Subcutaneous abdominal adipose tissue (tissue), 5 donors: Measurements from ENCODE around the gene CEP57L1.
A peak's percentile ranks its signal among the peaks of the same experiment; 100 is the strongest.

Source experiments
- H3K27ac ChIP-seq: one replicate; pipeline ENCODE4 v1.7.0; 2013; ENCODE audit warnings: low read depth, mild to moderate bottlenecking, inconsistent platforms, low read length, moderate library complexity
- H3K27me3 ChIP-seq, 5 donors: one replicate each; pipeline ENCODE4 v1.7.0; 2013; ENCODE audit warnings: low read length in 5 of 5, inconsistent platforms in 1 of 5; ENCODE audit not compliant: control insufficient read depth in 5 of 5, insufficient read depth in 4 of 5
- H3K36me3 ChIP-seq, 5 donors: one replicate each; pipeline ENCODE4 v1.7.0; 2013; ENCODE audit warnings: low read length in 5 of 5; ENCODE audit not compliant: control insufficient read depth in 5 of 5, insufficient read depth in 5 of 5
- H3K4me1 ChIP-seq, 5 donors: one replicate each; pipeline ENCODE4 v1.7.0; 2013; ENCODE audit warnings: low read length in 5 of 5, mild to moderate bottlenecking in 3 of 5, moderate library complexity in 1 of 5; ENCODE audit not compliant: control insufficient read depth in 5 of 5, insufficient read depth in 5 of 5
- H3K4me3 ChIP-seq, 5 donors: one replicate each; pipeline ENCODE4 v1.7.0; 2013; ENCODE audit warnings: low read length in 5 of 5, low read depth in 1 of 5
- H3K9ac ChIP-seq, 5 donors: one replicate each; pipeline ENCODE4 v1.7.0; 2013; ENCODE audit warnings: low read length in 5 of 5, mild to moderate bottlenecking in 4 of 5, moderate library complexity in 3 of 5
- H3K9me3 ChIP-seq, 5 donors: one replicate each; pipeline ENCODE4 v1.7.0; 2013; ENCODE audit warnings: low read length in 5 of 5; ENCODE audit not compliant: control insufficient read depth in 5 of 5
- donor health status: healthy.
- donor health status: healthy.
- donor health status: healthy.
- donor health status: healthy.
- donor health status: healthy.

The CEP57L1 gene

DNA sequence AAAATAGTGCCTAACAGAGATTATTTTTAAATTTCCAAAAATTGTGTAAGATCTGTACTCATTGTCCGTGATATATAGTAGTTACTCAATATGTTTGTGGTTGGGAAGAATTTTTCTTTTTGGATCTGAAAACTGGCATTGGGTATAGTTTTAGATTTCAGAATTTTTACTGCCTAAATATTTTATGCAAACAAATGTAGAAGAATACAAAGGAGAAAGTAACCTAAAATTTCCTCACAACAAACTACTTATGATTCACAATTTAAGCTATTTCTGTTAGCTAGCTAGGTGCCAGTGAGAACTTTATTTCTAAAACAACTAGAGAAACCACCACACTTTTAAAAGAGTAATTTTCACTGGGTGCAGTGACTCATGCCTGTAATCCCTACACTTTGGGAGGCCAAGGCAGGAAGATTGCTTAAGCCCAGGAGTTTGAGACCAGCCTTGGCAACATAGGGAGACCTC, 39.5 kb upstream of the CEP57L1 start:
- no peaks in the 10 kb centered on the region for H3K36me3 ChIP-seq
- no peaks in the 10 kb centered on the region for H3K9me3 ChIP-seq
- H3K27me3 ChIP-seq: no peaks in the 10 kb centered on the region
- H3K4me3 ChIP-seq: no peak overlapping the region
- peaks cover 0 to 37% (median 27%) of the 10 kb centered on the region in 5 donors for H3K4me1 ChIP-seq
- H3K27ac ChIP-seq: peak overlapping the region; percentile 14
- no peak overlapping the region for H3K9ac ChIP-seq

- no peak overlapping the region for H3K4me3 ChIP-seq
- no peaks in the 10 kb centered on the region for H3K36me3 ChIP-seq
- H3K27ac ChIP-seq: no peak overlapping the region
- peaks cover 0 to 37% (median 29%) of the 10 kb centered on the region in 5 donors for H3K4me1 ChIP-seq
- no peaks in the 10 kb centered on the region for H3K27me3 ChIP-seq
- H3K9me3 ChIP-seq: no peaks in the 10 kb centered on the region
- H3K9ac ChIP-seq: no peak overlapping the region
Measured at GRCh38 chr6:109056661-109057060, 38.6 kb upstream of the CEP57L1 start.

- peaks cover 0 to 34% (median 29%) of the 10 kb centered on the region in 5 donors for H3K4me1 ChIP-seq
- no peaks in the 10 kb centered on the region for H3K27me3 ChIP-seq
- H3K36me3 ChIP-seq: no peaks in the 10 kb centered on the region
- no peaks in the 10 kb centered on the region for H3K9me3 ChIP-seq
- H3K4me3 ChIP-seq: no peak overlapping the region
- peak overlapping the region; percentile 75 for H3K27ac ChIP-seq
- no peak overlapping the region for H3K9ac ChIP-seq
Measured at GRCh38 chr6:109058620-109059019, 36.7 kb upstream of the CEP57L1 start.

DNA sequence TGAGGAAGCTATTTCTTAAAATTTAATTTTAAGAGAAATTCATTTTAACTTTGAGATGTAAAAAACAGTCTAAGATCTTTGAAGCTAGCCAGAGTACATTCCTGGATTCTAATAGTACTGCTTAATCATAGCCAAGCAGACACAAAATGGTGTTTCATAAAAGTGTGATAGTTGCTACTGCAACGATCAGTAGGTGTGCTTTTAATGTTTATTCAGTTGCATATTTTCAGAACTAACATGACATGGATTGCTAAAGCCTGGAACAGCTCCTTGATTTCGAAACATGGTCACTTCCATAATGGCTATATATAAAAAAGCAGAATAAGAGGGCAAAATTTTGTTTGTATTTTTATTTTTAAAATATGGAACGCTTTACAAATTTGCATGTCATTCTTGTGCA, 36.2 kb upstream of the CEP57L1 start:
- H3K4me1 ChIP-seq: peaks cover 0 to 34% (median 29%) of the 10 kb centered on the region in 5 donors
- peak overlapping the region; percentile 75 for H3K27ac ChIP-seq
- no peaks in the 10 kb centered on the region for H3K9me3 ChIP-seq
- H3K9ac ChIP-seq: peak overlapping the region in 2 of 5 donors; percentile 6 to 38
- peak overlapping the region in 2 of 5 donors; percentile 8 to 22 for H3K4me3 ChIP-seq
- H3K36me3 ChIP-seq: no peaks in the 10 kb centered on the region
- no peaks in the 10 kb centered on the region for H3K27me3 ChIP-seq

- H3K36me3 ChIP-seq: no peaks in the 10 kb centered on the region
- H3K9me3 ChIP-seq: no peaks in the 10 kb centered on the region
- no peaks in the 10 kb centered on the region for H3K27me3 ChIP-seq
- H3K4me3 ChIP-seq: peak overlapping the region in 2 of 5 donors; percentile 8 to 22
- H3K4me1 ChIP-seq: peaks cover 0 to 34% (median 29%) of the 10 kb centered on the region in 5 donors
- peak overlapping the region in 3 of 5 donors; percentile 6 to 38 (median 13) for H3K9ac ChIP-seq
- H3K27ac ChIP-seq: peak overlapping the region; percentile 75
Measured at GRCh38 chr6:109059571-109060021, 35.7 kb upstream of the CEP57L1 start.

DNA sequence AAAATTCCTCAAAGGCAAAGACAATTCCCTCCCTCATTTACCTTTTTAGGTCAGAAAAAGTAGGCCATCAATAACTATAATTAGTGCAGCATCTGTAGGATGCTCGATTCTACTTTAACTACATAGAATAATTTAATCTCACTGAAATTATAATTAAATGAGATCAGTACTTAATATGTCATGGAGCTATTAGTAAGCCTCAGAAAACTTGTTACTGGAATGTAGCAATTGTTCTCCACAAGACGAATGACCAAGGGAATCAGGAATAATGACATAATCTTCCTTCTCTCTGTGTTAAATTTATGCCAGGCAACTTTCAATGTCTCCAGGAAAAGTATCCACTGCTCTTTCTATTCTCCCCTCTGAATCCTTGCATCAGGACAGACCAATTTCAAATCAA, 34.7 kb upstream of the CEP57L1 start:
- peaks cover 0 to 34% (median 29%) of the 10 kb centered on the region in 5 donors for H3K4me1 ChIP-seq
- H3K9ac ChIP-seq: peak overlapping the region in 1 of 5 donors; percentile 32
- H3K4me3 ChIP-seq: no peak overlapping the region
- H3K27ac ChIP-seq: peak overlapping the region; percentile 75
- no peaks in the 10 kb centered on the region for H3K27me3 ChIP-seq
- H3K36me3 ChIP-seq: no peaks in the 10 kb centered on the region
- H3K9me3 ChIP-seq: no peaks in the 10 kb centered on the region

DNA sequence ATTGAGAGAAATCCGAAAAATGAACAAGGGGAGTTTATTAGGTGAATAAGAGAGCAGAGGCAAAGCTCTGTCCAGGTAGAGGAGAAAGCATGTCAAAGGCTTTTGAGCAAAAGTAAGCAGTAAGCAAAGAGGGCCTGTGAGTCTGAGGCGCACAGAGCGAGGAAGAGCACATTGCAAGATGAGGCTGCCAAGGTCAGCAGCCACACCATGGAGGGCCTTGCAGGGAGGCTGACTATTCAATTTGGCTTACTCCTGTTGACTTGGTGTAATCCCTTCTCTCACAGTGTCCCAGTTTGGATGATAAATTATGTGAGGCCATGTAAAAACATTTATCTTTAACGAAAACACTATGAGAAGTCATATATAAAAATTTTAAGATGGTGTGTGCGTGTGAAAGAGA, 33.1 kb upstream of the CEP57L1 start:
- peaks cover 0 to 27% (median 23%) of the 10 kb centered on the region in 5 donors for H3K4me1 ChIP-seq
- H3K9ac ChIP-seq: no peak overlapping the region
- no peaks in the 10 kb centered on the region for H3K36me3 ChIP-seq
- H3K9me3 ChIP-seq: no peaks in the 10 kb centered on the region
- no peak overlapping the region for H3K27ac ChIP-seq
- H3K27me3 ChIP-seq: no peaks in the 10 kb centered on the region
- H3K4me3 ChIP-seq: no peak overlapping the region

DNA sequence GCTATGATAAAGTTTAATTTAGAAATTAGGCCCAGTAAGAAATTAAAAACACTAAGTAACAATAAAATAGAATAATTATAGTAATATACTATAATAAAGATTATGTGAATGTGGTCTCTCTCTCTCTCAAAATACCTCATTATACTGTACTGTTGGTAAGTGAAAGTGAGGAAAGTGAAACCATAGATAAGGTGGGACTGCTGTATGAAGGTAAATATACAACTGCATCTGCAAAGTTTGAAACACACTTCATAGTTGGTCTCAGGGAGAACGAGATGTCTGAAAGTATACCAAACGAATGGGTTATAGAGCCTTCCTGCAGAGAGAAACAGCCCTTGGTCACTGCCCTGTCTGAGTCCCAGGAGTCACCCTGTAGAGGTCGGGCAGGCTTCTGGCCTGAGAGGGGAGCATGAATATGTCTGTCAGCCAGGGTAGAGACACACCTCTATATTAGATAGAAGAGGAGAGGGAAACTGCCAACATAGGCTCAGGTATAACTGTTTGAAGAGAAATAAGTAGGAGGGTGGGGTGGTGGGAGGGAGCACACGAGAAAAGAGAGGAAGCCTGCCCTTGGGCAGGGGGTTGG, 32.4 kb upstream of the CEP57L1 start:
- H3K27ac ChIP-seq: no peak overlapping the region
- no peaks in the 10 kb centered on the region for H3K9me3 ChIP-seq
- H3K4me3 ChIP-seq: no peak overlapping the region
- H3K9ac ChIP-seq: no peak overlapping the region
- H3K4me1 ChIP-seq: peaks cover 0 to 28% (median 27%) of the 10 kb centered on the region in 5 donors
- no peaks in the 10 kb centered on the region for H3K27me3 ChIP-seq
- no peaks in the 10 kb centered on the region for H3K36me3 ChIP-seq

GRCh38 chr6:109069746-109070145, 25.6 kb upstream of the CEP57L1 start:
- Histone ChIP-seq H3K4me1 (peaks cover 0 to 13% (median 11%) of the 10 kb centered on the region in 5 donors), H3K4me3 (no peak overlapping the region), H3K36me3 (no peaks in the 10 kb centered on the region), H3K9ac (no peak overlapping the region), H3K27me3 (no peaks in the 10 kb centered on the region), H3K9me3 (no peaks in the 10 kb centered on the region), H3K27ac (no peak overlapping the region)

DNA sequence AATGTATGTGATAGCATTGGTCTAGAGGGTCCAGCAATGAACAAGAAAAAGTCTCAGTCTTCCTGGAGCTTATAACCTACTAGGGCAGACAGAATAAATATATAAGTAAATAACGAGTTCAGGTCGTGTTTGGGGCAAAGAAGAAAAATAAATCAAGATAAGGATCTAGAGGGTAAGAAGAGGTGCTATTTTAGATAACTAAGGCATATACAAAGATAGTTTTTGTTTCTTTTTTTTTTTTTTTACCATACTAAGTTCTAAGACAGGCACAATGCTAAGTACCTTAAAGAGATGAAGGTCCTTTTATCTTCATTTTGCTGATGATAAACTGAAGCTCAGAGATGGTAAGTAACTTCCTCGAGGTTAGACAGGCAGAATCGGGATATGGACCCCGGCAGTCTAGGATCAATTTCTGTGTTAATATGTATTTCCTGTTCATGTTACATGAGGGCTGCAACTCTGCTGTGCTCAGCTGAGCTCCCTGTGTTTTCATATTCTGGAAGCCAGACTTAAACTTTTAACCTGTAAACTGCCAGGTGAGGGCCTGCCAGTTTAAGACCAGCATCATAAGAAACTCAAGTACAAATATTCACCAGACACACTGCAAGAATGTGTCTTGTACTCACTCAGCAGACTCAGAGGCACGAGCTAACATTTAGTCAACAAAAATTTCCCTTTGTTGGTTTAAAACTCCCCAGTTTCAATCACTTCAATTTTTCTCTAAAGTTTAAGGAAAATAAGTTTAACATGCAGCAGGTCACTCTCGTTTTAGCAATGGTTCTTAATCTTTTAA, 24.0 kb upstream of the CEP57L1 start:
- no peak overlapping the region for H3K27ac ChIP-seq
- H3K9ac ChIP-seq: no peak overlapping the region
- peaks cover 0 to 13% (median 9%) of the 10 kb centered on the region in 5 donors for H3K4me1 ChIP-seq

More for the DNA sequence above, 24.0 kb upstream of the CEP57L1 start:
- H3K27me3 ChIP-seq: no peaks in the 10 kb centered on the region
- no peaks in the 10 kb centered on the region for H3K9me3 ChIP-seq
- no peaks in the 10 kb centered on the region for H3K36me3 ChIP-seq
- no peak overlapping the region for H3K4me3 ChIP-seq
